COR-L47 (cell line): ENCODE results near the gene ACAA2.

Experiments used
- DNase-seq: peaks from one replicate; lab custom pipeline; 2025; lab: John Stamatoyannopoulos, UW

Gene ACAA2

DNA sequence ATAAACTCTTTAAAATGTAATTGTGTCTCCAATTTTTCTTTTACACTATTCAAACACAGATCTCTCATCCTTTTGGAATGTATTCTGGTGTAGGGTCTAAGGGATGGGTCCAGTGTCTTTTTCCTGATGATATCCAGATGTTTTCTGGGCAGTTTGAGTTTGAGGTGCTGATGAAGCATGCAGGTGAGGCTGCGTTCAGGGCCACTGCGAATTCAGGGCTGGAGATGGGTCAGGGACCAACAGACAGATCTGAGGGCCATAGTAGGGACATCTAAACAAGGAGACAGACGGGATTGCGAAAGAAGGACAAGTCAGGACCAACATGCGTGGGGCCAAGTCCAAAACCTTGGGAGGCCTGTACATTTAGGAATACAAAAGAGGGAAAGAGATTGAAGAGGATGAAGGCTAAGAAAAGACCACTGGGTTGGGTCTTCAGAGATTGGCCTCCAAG, 70.2 kb downstream of the ACAA2 start:
- no peak for DNase-seq

DNA sequence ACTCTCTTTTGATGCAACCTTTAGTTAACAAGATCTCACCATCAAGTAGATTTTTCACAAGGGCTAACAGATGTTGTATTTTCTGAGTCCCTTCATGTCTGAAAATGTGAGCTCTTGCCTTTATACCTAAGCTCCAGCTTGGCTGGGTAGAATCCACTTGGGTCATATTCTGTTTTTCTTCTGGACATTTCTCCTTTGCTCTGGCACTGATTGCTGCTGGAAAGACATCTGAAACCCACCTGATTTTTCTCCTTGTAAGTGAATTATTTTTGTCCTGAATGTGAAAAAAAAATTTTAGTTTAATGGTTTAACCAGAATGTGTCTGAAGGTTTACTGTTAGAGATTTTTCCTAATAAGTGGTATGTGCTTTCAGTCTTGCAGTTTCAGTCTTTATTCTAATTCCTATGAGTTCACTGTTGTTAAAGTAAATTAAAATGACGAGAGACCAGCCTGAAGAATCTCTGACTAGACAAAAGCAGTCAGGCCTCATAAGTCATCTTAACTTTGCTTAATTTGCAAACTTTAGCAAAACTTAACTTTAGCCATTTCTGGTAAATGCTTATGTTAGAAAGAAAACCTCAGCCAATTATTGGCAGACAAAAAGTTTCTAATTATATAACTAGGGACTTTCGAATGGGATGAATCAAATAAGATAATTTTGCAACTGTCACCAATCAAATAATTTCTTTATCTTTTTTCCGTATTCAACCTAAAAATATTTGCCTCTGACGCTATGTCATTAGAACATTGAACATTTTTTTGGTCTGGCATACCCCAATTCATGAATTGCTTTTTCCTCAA, 70.8 kb downstream of the ACAA2 start:
- DNase-seq = no peak

DNA sequence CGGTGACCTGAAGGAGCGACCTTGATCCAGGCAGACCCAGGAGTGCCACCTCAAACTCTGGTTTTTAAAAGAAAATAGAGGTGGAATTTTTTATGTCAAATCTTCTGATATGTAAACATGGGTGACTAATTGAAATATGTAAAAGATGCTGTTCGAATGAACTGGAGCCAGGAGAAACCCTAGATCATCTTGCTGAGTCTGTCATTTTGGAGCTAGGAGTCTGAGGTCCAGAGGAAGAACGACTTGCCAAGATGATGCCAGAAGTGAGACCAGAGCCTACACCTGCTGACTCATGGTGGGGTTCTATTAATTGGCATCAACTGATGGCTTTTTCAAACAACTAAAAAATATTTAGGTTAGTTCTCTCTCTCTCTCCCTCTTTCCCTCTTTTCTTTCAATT, 74.1 kb downstream of the ACAA2 start:
- no peak for DNase-seq

- no peak for DNase-seq
These were observed 74.6 kb downstream of the ACAA2 start for GRCh38 chr18:49738721-49739120.

DNA sequence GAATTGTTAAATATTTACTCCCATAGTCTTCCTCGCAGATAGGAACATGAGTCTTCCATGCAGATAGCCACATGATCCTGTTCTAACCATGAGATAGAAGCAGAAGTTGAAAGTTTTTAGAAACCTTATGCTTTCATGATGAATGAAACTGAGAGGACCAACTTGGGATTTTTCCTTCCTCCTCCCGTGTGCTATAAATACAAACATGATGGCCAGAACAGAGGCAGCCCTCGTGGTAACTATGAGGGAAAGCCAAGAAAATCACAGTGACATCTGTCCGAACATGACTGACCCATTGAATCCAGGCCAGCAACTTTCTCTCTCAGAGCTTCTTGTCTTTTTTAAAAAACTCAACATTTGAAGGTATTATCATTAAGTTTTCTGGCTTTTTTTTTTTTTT, 78.5 kb downstream of the ACAA2 start:
- no peak for DNase-seq

DNA sequence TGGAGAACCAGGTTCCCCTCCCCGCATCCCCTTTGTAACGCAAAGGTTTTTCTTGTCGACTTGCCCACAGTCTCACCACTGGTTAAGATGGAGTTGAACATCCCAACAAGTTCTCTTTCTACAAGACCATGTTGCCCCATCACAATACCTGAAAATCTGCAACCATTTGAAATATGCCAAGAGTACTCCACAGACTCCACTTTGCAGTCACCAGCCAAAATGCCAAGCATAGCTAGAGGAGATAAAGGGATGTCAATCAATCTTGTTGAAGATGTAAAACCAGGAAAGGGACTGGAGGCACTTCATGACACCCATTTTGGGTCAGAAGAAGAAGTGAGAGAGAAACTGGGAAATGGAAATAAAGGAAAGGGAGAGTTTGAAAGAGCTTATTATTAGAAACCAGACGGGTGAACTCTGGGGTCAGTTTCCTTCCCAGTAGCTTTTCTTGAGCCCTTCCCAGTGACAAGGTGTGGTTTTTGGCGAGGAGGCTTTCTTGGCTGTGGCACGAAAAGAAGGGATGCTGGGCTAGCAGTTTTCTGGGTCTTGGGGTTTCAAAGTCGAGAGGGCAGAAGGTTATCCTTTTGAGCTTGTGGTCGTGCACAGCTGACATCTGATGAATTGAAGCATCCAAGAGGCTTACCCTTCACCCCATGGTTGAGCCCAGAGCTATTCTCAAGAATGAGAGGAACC, 79.3 kb downstream of the ACAA2 start:
- DNase-seq = no peak

DNA sequence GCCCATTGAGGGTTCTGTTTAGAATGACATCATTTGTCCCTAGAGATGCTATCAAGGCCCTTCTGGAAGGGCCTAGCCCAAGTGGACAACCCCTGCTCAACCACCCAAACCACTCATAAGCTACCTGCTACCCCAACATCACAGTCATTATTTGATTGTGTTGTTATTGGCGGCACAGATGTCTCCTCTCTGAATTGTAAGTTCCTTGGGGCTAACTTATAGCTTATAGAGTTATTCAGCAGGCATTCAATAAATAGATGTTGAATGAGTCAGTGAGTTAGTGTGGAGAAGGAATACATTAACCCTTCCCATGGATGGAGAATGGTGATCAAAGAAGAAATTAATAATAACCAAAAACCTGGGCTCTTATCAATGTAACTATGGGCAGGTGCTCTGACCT, 80.0 kb downstream of the ACAA2 start:
- DNase-seq = no peak
